SIG-M5 (cell line): ENCODE data around the gene PCDHGA7.
"Not testable (repeated sequence)": the region's sequence is repeated elsewhere in the genome, so short reads cannot be mapped to it uniquely, and the experiment has no call there.

ENCODE experiments used
- DNase-seq: peaks from one replicate; lab custom pipeline; 2025; lab: John Stamatoyannopoulos, UW

The PCDHGA7 gene

DNA sequence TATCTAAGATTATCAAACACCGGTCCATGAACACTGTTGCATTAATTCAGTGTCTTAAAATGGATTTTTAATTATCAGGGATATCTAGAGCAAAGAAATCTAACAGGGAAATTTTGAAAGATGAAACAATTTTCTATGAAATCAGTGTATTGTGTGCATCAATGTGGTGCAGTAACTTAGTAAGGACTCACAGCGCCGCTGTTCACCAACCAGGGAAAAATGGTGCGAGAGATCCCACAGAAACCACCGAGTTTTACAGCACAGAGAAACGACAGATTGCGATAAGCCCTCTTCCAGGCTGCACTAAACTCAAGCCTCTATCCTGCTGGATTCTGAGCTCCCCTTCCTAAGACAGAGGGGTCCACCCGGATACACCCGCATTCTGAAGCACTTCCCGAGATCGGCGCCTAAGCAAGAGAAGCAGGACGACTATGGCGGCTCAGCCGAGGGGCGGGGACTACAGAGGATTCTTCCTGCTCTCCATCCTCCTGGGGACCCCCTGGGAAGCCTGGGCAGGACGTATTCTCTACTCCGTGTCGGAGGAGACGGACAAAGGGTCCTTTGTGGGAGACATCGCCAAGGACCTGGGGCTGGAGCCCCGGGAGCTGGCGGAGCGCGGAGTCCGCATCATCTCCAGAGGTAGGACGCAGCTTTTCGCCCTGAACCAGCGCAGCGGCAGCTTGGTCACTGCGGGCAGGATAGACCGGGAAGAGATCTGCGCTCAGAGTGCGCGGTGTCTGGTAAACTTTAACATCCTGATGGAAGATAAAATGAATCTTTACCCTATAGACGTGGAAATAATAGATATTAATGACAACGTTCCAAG, at the start of gene PCDHGA7:
TSS of gene PCDHGA7 (plus strand) at position 274 of the 826 bp plus-strand sequence. CDS start at position 432, 158 bp downstream.
- DNase-seq: no peak

DNA sequence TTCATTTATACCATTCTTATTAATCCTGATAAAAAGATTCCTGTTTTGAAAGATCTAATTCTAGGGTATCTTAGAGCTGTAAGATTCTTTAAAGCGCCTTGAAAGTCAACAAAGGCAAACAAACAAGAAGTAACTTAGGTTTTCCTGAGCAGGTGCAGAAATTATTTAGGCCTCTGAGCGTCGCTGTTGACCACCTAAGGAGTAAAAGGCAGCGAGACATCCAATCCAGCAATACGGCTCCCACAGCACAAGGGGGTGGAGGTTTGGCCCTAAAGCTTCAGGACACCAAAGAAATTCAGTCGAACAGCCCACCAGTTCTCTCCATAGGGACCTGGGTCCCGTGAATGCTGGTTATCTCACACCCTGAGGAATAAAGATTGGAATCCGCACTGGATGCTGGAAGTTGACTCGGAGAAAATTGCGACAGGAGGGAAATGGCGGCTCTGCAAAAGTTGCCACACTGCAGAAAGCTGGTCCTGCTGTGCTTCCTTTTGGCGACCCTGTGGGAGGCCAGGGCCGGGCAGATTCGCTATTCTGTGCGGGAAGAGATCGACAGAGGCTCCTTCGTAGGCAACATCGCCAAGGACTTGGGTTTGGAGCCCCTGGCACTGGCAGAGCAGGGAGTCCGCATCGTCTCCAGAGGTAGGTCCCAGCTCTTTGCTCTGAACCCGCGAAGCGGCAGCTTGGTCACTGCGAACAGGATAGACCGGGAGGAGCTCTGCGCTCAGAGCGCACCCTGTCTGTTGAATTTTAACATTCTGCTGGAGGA, 43.8 kb upstream of the PCDHGA7 start, which contains the start of gene PCDHGA2:
TSS of gene PCDHGA2 (plus strand) at position 223 of the 769 bp plus-strand sequence.
- DNase-seq: no peak

DNA sequence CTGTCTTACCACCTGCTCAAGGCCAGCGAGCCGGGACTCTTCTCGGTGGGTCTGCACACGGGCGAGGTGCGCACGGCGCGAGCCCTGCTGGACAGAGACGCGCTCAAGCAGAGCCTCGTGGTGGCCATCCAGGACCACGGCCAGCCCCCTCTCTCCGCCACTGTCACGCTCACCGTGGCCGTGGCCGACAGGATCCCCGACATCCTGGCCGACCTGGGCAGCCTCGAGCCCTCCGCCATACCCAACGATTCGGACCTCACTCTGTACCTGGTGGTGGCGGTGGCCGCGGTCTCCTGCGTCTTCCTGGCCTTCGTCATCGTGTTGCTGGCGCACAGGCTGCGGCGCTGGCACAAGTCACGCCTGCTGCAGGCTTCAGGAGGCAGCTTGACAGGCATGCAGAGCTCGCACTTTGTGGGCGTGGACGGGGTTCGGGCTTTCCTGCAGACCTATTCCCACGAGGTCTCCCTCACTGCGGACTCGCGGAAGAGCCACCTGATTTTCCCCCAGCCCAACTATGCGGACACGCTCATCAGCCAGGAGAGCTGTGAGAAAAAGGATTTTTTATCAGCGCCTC, 41.7 kb upstream of the PCDHGA7 start:
- not testable (repeated sequence) for DNase-seq

DNA sequence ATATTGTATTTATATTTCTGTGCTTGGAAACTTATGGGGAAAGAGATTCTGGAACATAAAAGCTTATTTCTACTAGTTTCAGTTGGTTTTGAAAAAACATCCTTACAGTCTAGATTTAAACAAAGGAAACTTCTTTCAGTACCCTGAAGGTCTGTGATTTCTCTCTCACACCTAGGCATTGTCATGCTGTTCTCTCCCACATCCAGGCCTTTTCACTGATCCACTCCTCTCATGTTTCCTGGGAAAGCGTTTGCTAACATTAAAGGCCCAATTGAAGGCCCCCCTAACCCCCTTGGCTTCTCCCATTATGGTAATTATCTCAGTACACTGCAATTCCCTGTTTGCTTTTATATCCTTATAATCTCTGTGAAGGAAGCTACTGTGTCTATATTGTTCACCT, 39.8 kb upstream of the PCDHGA7 start:
- no peak for DNase-seq

DNA sequence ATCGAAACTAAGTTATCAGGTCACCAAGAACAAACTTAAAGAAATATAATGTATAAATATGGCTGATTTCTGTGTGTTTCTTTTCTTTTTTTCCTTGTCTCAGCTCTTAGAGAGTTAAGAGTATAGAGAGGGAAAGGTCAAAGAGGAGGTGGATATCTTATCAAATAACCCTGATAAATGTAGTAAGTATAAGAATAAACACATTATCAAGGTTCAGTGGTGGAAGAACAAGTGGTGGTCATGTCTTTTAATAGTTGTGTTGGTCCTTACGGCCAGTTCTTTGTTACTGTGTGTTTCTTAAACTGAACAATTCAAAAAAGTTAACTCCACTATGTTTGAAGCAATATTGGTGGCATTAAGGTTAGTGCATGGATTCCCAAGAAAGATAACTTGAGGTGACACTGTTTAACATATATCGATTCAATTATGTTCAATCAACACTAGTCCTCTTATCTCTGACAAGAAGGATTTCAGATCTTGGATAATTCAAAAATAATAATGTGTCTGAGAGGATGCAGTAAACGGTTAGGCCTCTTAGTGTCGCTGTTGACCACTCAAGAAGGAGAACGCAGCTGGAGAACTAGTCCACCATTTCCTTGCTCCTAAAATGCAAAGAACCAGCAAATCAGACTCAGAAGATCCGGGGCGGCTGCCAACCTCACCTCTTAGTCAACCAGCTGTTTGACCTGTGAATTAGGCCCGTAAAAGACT, 39.1 kb upstream of the PCDHGA7 start, which contains the start of gene PCDHGA3:
TSS of gene PCDHGA3 (plus strand) at position 588 of the 711 bp plus-strand sequence. CDS start 205 bp downstream, outside the sequence.
- no peak for DNase-seq

DNA sequence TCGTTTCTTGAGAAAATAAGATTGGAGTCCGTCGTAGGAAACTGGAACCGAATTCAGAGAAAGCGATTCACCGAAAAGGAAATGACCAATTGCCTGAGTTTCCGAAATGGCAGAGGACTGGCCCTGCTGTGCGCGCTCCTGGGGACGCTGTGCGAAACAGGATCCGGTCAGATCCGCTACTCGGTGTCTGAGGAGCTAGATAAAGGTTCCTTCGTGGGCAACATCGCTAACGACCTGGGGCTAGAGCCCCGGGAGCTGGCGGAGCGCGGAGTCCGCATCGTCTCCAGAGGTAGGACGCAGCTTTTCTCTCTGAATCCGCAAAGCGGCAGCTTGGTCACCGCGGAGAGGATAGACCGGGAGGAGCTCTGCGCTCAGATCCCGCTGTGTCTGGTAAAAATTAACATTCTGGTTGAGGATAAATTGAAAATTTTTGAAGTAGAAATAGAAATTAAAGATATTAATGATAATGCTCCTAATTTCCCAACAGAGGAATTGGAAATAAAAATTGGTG, 38.5 kb upstream of the PCDHGA7 start:
- DNase-seq: no peak

DNA sequence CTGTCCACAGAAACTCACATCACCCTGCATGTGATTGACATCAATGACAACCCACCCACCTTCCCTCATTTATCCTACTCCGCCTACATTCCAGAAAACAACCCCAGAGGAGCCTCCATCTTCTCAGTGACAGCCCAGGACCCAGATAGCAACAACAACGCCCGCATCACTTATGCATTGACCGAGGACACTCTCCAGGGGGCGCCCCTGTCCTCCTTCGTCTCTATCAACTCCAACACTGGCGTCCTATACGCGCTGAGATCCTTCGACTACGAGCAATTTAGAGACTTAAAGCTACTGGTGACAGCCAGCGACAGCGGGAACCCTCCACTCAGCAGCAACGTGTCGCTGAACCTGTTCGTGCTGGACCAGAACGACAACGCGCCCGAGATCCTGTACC, 37.2 kb upstream of the PCDHGA7 start:
- no peak for DNase-seq

DNA sequence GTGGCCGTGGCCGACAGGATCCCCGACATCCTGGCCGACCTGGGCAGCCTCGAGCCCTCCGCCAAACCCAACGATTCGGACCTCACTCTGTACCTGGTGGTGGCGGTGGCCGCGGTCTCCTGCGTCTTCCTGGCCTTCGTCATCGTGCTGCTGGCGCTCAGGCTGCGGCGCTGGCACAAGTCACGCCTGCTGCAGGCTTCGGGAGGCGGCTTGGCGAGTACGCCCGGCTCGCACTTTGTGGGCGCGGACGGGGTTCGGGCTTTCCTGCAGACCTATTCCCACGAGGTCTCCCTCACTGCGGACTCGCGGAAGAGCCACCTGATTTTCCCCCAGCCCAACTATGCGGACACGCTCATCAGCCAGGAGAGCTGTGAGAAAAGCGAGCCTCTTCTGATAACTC, 36.5 kb upstream of the PCDHGA7 start:
- not testable (repeated sequence) for DNase-seq

DNA sequence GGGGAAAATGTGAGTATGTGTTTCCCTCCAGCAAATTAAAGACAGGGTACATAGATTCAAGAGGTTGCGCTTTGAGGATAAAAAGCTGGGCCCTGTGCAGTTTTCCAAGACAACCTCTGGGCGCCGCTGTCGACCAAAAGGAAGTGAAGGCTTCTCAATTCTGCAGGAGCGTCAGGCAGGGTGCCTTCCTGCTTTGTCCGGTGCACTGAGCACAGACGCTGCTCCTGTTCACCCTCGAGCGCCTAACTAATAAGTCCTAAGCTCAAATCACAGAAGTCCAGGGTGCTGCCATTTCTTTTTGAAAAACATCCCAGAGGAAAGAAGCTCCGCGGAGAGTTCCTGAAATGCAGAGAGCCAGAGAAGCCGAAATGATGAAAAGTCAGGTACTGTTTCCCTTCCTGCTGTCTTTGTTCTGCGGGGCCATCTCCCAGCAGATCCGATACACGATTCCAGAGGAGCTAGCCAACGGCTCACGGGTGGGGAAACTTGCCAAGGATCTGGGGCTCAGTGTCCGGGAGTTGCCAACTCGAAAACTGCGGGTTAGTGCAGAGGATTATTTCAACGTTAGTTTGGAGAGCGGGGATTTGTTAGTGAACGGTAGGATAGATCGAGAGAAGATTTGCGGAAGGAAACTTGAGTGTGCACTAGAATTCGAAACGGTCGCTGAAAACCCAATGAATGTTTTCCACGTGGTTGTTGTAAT, 32.5 kb upstream of the PCDHGA7 start, which contains the start of gene PCDHGB1:
TSS of gene PCDHGB1 (plus strand) at position 183 of the 703 bp plus-strand sequence. CDS start at position 345, 162 bp downstream.
- no peak for DNase-seq

DNA sequence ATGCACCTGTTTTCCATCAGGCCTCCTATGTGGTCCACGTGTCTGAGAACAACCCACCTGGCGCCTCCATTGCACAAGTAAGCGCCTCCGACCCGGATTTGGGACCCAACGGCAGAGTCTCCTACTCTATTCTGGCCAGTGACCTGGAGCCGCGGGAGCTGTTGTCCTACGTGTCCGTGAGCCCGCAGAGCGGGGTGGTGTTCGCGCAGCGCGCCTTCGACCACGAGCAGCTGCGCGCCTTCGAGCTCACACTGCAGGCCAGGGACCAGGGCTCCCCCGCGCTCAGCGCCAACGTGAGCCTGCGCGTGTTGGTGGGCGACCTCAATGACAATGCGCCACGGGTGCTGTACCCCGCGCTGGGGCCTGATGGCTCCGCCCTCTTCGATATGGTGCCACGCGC, 31.0 kb upstream of the PCDHGA7 start:
- DNase-seq: no peak

DNA sequence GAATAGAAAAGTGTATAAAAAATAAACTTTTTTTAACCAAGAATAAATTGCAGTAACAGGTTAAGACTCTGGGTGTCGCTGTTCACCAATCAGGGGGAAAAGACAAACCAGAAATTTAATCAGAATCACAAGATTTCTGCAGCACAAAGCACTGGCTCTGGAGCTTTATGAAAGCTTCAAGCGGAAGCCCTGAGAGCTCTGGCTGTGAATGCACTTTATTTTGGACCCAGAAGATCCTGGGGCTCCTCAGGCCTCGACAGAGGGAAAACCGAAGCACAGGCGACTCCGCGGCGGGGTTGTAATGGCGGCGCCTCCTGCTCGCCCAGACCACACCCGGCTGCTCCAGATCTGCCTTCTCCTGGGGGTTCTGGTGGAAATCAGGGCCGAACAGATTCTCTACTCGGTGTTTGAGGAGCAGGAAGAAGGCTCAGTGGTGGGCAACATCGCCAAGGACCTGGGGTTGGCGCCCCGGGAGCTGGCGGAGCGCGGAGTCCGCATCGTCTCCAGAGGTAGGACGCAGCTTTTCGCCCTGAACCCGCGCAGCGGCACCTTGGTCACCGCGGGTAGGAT, 27.6 kb upstream of the PCDHGA7 start, which contains the start of gene PCDHGA4:
TSS of gene PCDHGA4 (plus strand) at position 122 of the 570 bp plus-strand sequence. CDS start at position 209, 87 bp downstream.
- no peak for DNase-seq

DNA sequence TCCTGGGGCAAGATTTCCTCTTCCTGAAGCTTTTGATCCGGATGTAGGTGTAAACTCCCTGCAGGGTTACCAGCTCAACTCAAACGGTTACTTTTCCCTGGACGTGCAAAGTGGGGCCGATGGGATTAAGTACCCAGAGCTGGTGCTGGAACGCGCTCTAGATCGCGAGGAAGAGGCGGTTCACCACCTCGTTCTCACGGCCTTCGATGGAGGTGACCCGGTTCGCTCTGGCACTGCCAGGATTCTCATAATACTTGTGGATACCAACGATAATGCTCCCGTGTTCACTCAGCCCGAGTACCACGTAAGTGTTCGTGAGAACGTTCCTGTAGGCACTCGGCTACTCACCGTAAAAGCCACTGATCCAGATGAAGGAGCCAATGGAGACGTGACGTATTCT, 26.9 kb upstream of the PCDHGA7 start:
- DNase-seq: no peak

DNA sequence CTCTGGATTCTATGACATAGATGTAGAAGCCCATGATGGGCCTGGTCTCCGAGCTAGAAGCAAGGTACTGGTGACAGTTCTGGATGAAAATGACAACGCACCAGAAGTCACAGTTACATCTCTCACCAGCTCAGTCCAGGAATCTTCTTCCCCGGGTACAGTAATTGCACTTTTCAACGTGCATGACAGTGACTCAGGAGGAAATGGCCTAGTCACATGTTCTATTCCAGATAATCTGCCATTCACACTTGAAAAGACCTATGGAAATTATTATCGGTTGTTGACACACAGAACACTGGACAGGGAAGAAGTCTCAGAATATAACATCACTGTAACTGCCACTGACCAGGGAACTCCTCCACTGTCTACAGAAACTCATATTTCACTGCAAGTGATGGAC, 26.4 kb upstream of the PCDHGA7 start:
- DNase-seq: no peak

DNA sequence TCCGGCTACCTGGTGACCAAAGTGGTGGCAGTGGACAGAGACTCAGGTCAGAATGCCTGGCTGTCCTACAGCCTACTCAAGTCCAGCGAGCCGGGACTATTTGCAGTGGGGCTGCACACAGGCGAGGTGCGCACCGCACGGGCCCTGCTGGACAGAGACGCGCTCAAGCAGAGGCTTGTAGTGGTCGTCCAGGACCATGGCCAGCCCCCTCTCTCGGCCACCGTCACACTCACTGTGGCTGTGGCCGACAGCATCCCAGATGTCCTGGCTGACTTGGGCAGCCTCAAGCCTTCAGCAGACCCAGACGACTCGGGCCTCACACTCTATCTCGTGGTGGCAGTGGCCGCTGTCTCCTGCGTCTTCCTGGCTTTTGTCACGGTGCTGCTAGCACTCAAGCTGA, 25.6 kb upstream of the PCDHGA7 start:
- no peak for DNase-seq

DNA sequence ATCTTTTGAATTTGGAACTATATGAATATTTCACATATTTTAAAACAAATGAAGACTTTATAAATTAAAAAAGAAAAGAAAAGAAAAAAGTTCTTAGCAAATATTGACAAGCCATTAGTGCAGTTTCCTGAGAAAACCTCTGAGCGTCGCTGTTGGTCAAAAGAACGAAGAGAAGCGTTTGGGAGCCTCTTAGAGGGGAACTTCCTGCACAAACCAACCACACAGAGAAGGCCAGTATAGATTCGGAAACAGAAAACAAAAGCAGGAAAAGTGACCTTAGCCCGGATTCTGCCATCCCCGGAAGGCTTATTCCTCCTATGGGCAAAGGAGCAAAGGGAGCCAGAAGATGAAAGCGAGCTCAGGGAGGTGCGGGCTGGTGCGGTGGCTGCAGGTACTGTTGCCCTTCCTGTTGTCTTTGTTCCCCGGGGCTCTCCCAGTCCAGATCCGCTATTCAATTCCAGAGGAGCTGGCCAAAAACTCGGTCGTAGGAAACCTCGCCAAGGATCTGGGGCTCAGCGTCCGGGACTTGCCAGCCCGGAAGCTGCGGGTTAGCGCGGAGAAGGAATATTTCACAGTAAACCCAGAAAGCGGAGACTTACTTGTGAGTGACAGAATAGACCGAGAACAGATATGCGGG, 22.6 kb upstream of the PCDHGA7 start, which contains the start of gene PCDHGB2:
TSS of gene PCDHGB2 (plus strand) at position 205 of the 637 bp plus-strand sequence. CDS start at position 347, 142 bp downstream.
- DNase-seq: no peak

DNA sequence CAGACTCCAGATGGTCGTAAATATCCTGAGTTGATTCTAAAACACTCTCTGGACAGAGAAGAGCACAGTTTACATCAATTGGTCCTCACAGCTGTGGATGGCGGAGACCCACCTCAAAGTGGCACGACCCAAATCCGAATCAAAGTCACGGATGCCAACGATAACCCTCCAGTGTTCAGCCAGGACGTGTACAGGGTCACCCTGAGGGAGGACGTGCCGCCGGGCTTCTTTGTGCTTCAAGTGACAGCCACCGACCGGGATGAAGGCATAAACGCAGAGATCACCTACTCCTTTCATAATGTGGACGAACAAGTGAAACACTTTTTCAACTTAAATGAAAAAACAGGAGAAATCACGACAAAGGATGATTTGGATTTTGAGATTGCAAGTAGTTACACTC, 21.9 kb upstream of the PCDHGA7 start:
- DNase-seq: no peak

DNA sequence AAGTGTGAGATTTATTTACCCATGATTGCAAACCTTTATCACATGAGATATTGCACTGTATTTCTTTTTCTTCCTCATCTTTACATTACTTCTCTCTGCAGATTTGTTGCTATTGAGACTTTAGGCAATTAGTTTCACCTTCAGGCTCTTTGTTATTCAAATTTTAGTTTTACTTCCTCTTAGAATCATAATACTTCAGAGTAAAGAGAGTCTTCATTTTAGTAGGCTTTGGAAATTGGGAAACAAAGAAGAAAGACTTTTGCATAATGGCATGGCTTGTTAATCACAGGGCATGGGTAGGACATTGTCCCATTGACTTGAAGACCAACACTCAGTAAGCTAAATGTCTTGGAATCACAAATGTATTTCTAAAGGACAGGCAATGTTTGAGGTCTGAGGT, 19.8 kb upstream of the PCDHGA7 start:
- DNase-seq: no peak

DNA sequence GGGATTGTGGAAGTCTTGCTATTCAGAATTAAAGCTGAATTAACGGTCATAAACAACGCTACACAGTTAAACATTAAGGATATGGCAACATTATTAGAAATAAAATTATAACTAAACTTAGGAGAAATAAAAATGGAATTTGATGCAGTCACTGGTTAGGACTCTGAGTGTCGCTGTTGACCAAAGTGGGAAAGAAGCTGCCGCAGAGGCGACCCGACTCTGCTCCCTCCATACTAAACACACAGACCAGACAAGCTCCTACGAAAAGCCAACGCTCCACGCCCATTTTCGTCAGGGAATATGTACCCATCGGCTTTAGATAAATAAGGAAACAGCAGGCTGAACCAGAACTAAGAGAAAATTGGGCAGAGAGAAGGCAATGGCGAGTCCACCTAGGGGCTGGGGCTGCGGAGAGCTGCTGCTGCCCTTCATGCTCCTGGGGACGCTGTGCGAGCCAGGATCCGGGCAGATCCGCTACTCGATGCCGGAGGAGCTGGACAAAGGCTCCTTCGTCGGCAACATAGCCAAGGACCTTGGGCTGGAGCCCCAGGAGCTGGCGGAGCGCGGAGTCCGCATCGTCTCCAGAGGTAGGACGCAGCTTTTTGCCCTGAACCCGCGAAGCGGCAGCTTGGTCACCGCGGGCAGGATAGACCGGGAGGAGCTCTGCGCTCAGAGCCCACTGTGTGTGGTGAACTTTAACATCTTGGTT, 18.4 kb upstream of the PCDHGA7 start, which contains the start of gene PCDHGA5:
TSS of gene PCDHGA5 (plus strand) at position 211 of the 709 bp plus-strand sequence. CDS start at position 380, 169 bp downstream.
- DNase-seq: no peak
